Mesothelial cell of epicardium (in vitro differentiated cells): ENCODE measurements around the gene SDCCAG8. TPM values are rescaled to one million over a fixed set of nuclear protein-coding genes. Genes with fewer than 3 reads are reported as not detected.

ENCODE experiments used
- DNase-seq, 2 experiments: peaks; one replicate each; pipeline ENCODE4 v3.0.0; 2021; ENCODE audit warnings: low spot score in 2 of 2; ENCODE audit not compliant: unreplicated experiment in 2 of 2
- H3K27ac Mint-ChIP-seq: 2 replicates; pipeline ENCODE4 v1.8.0; 2021; ENCODE audit warnings: mixed read lengths
- H3K27me3 Mint-ChIP-seq: 2 replicates; pipeline ENCODE4 v1.8.0; 2021; ENCODE audit warnings: low read depth, mixed read lengths
- H3K36me3 Mint-ChIP-seq: 2 replicates; pipeline ENCODE4 v1.8.0; 2021; ENCODE audit warnings: mixed read lengths
- H3K4me1 Mint-ChIP-seq: 2 replicates; pipeline ENCODE4 v1.8.0; 2021; ENCODE audit warnings: mixed read lengths
- H3K4me3 Mint-ChIP-seq: 2 replicates; pipeline ENCODE4 v1.8.0; 2021; ENCODE audit warnings: mild to moderate bottlenecking, moderate library complexity, mixed read lengths
- H3K9me3 Mint-ChIP-seq: 2 replicates; pipeline ENCODE4 v1.8.0; 2021; ENCODE audit warnings: mixed read lengths
- total RNA-seq: library from RNA; stranded (reverse); gene quantifications from 3 replicates; pipeline ENCODE4 v1.2.1, GENCODE V29; 2021
- TF ChIP-seq, protein P1 (sequence below): fragments of 200-600 bp; sonication (generic); IDR thresholded peaks from one replicate; pipeline ENCODE4 v1.5.0; 2021; ENCODE audit warnings: antibody characterized with exemption; ENCODE audit not compliant: unreplicated experiment

Gene SDCCAG8
- total RNA-seq, 1 donor from 2014 or later, result 37.3 TPM

GRCh38 chr1:243249214-243249613, 6.6 kb upstream of the SDCCAG8 start:
- no peak overlapping the region for H3K27ac Mint-ChIP-seq
- H3K9me3 Mint-ChIP-seq, result no peaks in the 10 kb centered on the region
- H3K4me3 Mint-ChIP-seq, result no peak overlapping the region
- TF ChIP-seq, protein P1, sequence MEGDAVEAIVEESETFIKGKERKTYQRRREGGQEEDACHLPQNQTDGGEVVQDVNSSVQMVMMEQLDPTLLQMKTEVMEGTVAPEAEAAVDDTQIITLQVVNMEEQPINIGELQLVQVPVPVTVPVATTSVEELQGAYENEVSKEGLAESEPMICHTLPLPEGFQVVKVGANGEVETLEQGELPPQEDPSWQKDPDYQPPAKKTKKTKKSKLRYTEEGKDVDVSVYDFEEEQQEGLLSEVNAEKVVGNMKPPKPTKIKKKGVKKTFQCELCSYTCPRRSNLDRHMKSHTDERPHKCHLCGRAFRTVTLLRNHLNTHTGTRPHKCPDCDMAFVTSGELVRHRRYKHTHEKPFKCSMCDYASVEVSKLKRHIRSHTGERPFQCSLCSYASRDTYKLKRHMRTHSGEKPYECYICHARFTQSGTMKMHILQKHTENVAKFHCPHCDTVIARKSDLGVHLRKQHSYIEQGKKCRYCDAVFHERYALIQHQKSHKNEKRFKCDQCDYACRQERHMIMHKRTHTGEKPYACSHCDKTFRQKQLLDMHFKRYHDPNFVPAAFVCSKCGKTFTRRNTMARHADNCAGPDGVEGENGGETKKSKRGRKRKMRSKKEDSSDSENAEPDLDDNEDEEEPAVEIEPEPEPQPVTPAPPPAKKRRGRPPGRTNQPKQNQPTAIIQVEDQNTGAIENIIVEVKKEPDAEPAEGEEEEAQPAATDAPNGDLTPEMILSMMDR, result no peak
- no peak for DNase-seq
- H3K4me1 Mint-ChIP-seq, result peaks cover 37% of the 10 kb centered on the region
- no peaks in the 10 kb centered on the region for H3K27me3 Mint-ChIP-seq
- H3K36me3 Mint-ChIP-seq, result peaks cover under 1% of the 10 kb centered on the region

- Mint-ChIP-seq H3K27me3 (no peaks in the 10 kb centered on the region), H3K9me3 (no peaks in the 10 kb centered on the region), H3K27ac (no peak overlapping the region), H3K4me3 (no peak overlapping the region), H3K36me3 (no peaks in the 10 kb centered on the region), H3K4me1 (peaks cover 37% of the 10 kb centered on the region)
- TF ChIP-seq, protein P1, result no peak
- DNase-seq, result no peak
Measured at GRCh38 chr1:243250102-243250501, 5.7 kb upstream of the SDCCAG8 start.

GRCh38 chr1:243251539-243251938, 4.3 kb upstream of the SDCCAG8 start:
- Mint-ChIP-seq H3K4me3 (peak overlapping the region; percentile 42), H3K27ac (peak overlapping the region; percentile 76), H3K27me3 (no peaks in the 10 kb centered on the region), H3K36me3 (no peaks in the 10 kb centered on the region), H3K9me3 (no peaks in the 10 kb centered on the region), H3K4me1 (peaks cover 39% of the 10 kb centered on the region)
- DNase-seq, result no peak
- TF ChIP-seq, protein P1, result no peak

DNA sequence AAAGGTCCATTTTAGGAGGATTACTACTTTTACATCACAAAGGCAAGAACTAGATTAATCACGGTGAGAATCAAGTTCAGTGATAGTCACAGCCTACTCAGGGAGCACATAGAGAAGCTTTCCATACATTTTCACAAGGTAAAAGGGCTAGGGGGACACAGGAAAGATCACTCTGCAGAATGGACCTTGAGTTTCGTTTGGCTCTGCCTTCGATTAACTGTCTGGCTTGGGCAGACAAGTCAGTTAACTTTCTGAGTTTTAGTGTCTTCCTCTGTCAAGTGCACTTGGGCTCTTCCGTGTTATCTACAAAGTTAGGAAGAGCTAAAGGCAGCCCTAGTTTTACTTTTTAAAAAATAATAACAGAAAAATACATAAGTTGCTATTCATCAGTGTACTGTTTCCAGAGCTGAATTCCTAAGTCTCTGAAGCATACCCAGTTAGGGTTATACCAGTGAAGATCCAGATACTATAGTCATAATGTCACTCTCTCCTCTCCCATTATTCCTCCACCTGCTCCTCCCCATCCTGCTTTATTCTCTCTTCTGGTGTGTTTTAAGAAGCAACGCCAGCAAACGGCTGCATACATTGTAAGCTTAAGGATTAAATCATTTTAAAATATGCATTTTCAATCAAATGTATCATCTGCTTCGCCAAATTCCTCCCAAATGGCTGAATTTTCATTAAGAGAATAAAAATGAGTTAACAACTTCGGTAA, 2.5 kb upstream of the SDCCAG8 start:
- peaks cover 42% of the 10 kb centered on the region for H3K4me1 Mint-ChIP-seq
- no peaks in the 10 kb centered on the region for H3K27me3 Mint-ChIP-seq

DNA sequence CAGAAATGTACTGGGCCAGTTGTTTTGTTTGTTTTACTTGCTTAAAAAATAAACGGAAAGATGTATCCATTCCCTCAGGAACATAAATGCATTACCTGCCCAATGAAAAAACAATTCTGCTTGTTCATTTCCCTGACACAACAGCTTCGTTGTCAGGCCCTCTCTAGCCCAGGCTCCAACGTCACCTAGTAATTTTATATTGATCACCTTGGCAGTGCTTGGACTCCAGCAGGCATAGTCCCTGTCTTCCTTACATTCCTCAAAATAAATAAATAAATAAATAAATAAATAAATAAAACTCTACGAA, 2.0 kb upstream of the SDCCAG8 start:
- Mint-ChIP-seq H3K27me3 (no peaks in the 10 kb centered on the region), H3K9me3 (no peaks in the 10 kb centered on the region), H3K27ac (peak overlapping the region; percentile 97), H3K4me3 (peak overlapping the region; percentile 96), H3K4me1 (peaks cover 40% of the 10 kb centered on the region), H3K36me3 (no peaks in the 10 kb centered on the region)
- no peak for DNase-seq
- TF ChIP-seq, protein P1, result no peak

More for the DNA sequence above, 2.5 kb upstream of the SDCCAG8 start:
- H3K9me3 Mint-ChIP-seq, result no peaks in the 10 kb centered on the region
- no peak for DNase-seq
- H3K36me3 Mint-ChIP-seq, result no peaks in the 10 kb centered on the region
- TF ChIP-seq, protein P1, result no peak
- peak overlapping the region; percentile 96 for H3K4me3 Mint-ChIP-seq
- peak overlapping the region; percentile 97 for H3K27ac Mint-ChIP-seq
